Hematopoietic multipotent progenitor cell (in vitro differentiated cells): Measurements from ENCODE around the gene FAM32A. TPM values are rescaled to one million over a fixed set of nuclear protein-coding genes. Genes with fewer than 3 reads are reported as not detected.

Experiments used
- DNase-seq, 3 donors: peaks; one replicate each; pipeline ENCODE4 v3.0.0-alpha.2; 2011 to 2015; ENCODE audit warnings: low read depth in 2 of 3, low spot score in 2 of 3
- total RNA-seq: library from RNA; depleted of rRNA; stranded (reverse); fragments of >200 nt; gene quantifications from one replicate; pipeline ENCODE4 v1.2.3, GENCODE V29; 2012

The FAM32A gene
- total RNA-seq, 1 donor: 68.1 TPM

- DNase-seq: no peak
Observed at GRCh38 chr19:16200038-16201010, 15.1 kb downstream of the FAM32A start.

- DNase-seq: no peak
Observed at GRCh38 chr19:16201011-16201391, 15.8 kb downstream of the FAM32A start.

- DNase-seq: no peak
Observed at GRCh38 chr19:16202320-16203255, 17.4 kb downstream of the FAM32A start.

- DNase-seq: no peak
Observed at GRCh38 chr19:16203256-16204004, 18.2 kb downstream of the FAM32A start.

GRCh38 chr19:16204005-16204294 lies 18.7 kb downstream of the FAM32A start:
- no peak for DNase-seq

DNA sequence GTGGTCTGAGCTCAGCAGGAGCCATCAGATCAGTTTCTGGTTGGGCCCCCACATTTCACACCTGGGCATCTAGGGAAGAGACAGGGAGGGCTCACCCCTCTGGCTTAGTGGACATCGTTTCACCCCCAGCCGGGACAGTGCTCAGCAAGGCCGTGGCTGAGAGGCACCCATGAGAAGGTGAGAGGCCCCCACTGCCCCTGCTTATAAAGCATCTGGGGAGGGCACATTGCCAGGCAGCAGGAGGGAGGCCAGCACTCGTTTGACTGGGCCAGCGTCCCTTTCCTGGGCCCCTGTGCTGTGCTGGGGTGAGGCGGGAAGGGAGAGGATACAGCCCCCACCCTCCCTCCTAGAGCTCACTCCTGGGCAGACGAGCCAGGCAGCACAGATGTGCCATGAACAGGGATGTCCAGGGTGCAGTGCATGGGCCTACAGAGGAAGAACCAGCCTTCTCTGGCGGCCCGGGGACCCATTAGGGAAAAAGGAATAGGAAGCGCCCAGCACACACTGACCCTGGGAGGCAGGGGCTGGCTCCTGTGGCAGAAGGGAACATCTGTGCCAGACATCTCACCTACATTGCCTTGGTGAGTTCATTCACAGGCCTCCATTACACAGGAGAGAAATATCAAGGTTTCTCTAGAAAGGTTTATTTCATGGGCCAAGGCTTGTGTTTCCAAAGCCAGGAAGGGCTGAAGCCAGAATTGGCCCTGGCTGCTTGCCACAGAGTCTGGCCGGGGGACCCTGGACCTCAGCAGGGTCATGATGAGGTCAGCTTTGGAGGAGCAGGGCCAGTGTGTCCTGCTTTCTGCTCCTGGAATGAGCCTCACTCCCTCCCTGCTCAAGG lies 20.2 kb downstream of the FAM32A start:
- DNase-seq: no peak

DNA sequence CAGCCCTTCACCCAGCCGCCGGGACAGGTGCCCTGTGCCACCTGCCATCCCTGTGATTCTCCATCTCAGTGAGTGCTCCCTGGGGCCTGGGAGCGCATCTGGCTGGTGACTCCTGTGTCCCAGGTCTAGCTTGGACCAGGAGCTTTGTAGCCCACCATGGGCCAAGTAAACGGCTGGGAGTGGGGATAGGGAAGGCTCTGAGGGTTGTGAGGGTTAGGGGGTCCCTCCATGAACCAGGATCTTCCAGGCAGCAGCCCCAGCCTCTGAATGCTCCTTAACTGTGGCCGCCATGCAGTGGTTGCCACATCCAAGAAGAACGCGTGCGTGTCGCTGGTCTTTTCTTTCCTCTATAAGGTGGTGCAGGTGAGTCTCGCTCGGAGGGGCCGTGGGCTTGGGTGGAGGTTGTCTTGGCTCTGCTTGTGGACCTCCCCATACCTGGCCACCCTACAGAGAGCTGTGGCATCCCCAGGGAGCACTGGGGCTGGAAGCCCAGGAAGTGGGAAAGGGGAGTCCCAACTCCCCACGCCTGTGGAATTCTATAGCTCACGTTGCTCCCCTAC lies 20.9 kb downstream of the FAM32A start:
- DNase-seq: no peak

GRCh38 chr19:16206637-16207036 lies 21.4 kb downstream of the FAM32A start:
- no peak for DNase-seq

DNA sequence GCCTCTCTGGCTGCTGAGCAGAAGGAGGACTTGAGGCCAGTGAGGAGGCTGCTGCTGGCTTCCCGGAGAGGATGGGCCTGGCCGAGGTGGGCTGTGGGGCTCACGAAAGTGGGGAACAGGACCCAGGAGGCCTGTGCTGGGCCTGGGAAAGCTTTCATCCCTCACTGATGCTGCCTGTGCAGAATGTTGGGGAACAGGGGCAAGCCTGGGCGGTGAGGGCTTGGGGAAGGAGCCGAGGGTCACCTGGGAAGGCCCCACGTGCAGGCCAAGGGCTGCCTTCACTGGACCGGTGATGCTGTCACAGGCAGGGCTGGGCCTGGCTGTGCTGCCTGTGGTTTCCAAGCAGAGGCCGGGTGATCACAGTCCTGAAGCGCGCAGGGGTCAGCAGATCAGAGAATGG lies 21.9 kb downstream of the FAM32A start:
- DNase-seq: no peak

- no peak for DNase-seq
Observed at GRCh38 chr19:16207490-16208025, 22.3 kb downstream of the FAM32A start.

DNA sequence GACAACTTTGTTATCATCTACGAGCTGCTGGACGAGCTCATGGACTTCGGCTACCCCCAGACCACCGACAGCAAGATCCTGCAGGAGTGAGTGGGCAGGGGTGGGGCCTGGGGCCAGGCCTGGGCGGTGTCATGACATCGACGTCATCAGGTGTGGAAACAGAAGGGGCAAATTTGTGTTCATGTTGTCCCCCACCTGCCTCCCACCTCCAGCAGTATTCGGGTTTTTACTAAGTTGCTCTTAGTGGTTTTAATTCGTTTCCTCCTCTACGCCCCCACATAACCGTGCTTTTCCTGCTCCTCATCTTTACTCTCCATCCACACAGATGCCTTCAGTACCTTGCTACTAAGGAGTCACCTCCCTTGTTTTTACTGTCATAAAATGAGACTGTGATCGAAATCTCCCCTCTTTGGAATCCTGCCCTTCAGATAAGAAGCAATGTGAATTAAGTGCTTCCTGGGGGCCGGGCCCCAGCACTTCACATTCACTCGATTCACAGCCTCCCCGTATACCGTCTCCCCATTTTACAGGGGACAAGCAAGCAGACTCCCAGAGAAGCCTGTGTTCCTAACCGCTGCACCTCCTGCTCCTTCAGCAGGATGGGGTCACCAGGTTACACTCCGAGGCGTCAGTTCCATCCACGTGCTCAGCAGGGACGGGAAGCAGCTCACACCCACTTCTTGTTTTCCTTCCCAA lies 23.0 kb downstream of the FAM32A start:
- DNase-seq: no peak

DNA sequence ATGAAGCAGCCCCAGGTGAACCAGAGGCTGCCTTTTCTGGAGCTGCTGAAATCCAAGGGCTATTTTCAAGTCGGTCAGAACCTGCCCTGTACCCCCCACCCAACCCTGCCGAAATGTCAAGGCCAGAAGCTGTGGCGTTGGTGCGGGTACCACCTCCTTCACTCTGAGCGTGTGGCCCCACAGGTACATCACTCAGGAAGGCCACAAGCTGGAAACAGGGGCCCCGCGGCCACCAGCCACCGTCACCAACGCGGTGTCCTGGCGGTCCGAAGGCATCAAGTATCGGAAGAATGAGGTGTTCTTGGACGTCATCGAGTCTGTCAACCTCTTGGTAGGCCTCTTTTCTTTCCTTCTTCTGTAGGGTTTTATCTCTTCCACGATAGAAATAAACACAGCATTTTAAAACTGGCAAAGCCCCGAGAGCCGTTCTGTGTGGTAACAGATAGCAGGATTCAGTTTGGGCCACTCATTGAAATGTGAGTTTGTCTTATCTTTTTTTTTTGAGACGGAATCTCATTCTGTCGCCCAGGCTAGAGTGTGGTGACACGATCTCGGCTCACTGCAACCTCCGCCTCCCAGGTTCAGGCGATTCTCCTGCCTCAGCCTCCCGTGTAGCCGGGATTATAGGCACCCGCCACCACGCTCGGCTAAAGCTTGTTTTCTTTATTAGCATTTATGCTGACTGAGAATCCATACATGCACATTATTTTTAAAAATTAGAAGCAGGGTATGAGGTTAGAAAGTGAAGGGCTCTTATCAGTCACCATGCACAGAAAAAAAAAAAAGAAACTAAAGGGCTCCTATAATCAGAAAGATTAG lies 23.8 kb downstream of the FAM32A start:
- no peak for DNase-seq

GRCh38 chr19:16210168-16210567 lies 25.0 kb downstream of the FAM32A start:
- no peak for DNase-seq

DNA sequence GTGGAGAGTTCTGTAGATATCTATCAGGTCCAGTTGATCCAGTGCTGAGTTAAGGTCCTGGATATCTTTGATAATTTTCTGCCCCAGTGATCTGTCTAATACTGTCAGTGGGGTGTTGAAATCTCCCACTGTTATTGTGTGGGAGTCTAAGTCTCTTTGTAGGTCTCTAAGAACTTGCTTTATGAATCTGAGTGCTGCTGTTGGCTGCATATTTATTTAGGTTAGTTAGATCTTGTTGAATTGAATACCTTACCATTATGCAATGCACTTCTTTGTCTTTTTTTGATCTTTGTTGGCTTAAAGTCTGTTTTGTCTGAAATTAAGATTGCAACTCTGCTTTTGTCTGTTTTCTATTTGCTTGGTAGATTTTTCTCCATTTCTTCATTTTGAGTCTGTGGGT lies 27.9 kb downstream of the FAM32A start:
- no peak for DNase-seq

GRCh38 chr19:16216744-16217670 lies 31.8 kb downstream of the FAM32A start:
- no peak for DNase-seq

DNA sequence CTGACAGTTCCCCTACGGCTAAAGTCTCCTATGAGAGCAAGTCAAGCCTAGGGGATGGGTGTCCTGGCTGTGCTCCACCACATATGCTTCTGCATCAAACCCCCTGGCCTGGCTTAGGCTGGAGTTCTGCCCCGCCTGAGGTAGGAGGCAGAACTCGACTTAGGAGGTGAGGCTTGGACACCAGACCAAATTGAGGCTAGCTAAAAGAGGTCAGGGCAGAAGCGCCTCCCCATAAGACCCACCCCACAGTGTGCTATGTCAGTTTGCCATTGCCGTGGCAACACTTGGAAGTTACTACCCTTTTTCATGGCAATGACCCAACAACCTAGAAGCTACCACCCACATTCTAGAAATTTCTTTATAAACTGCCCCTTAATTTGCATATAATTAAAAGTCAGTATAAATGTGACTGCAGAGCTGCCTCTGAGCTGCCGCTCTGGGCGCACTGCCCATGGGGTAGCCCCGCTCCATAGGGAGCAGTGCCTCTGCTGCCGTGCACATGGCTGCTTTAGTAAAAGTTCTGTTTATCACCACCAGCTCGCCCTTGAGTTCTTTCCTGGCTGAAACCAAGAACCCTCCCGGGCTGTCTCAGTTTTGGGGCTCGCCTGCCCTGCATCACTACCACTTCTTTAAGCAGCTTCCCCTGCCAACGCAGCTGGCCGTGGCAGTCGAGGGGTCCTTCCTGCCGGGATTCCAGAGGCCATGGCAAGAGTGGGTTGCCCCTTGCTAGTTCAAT lies 32.7 kb downstream of the FAM32A start:
- DNase-seq: no peak
